GM18498 (cell line): ENCODE data around the gene DENND4A.
"Not testable (repeated sequence)": the region's sequence is repeated elsewhere in the genome, so short reads cannot be mapped to it uniquely, and the experiment has no call there.

Experiments
- ATAC-seq: cut with Tn5 transposase; IDR thresholded peaks from one replicate; pipeline ENCODE4 v1.9.1; 2021; ENCODE audit warnings: mild to moderate bottlenecking, moderate library complexity; ENCODE audit not compliant: unreplicated experiment

Gene DENND4A

GRCh38 chr15:65761210-65761926, 30.7 kb downstream of the DENND4A start:
- no peak for ATAC-seq

- no peak for ATAC-seq
Measured at GRCh38 chr15:65759441-65759840, 32.7 kb downstream of the DENND4A start.

- no peak for ATAC-seq
Measured at GRCh38 chr15:65758242-65758641, 33.9 kb downstream of the DENND4A start.

- ATAC-seq, result no peak
Measured at GRCh38 chr15:65757256-65757655, 34.8 kb downstream of the DENND4A start.

GRCh38 chr15:65752151-65752700, 39.9 kb downstream of the DENND4A start:
- no peak for ATAC-seq

GRCh38 chr15:65751431-65751830, 40.7 kb downstream of the DENND4A start:
- no peak for ATAC-seq

GRCh38 chr15:65747265-65747664, 44.8 kb downstream of the DENND4A start:
- ATAC-seq, result no peak

- no peak for ATAC-seq
Measured at GRCh38 chr15:65743637-65744252, 48.3 kb downstream of the DENND4A start.

- no peak for ATAC-seq
Measured at GRCh38 chr15:65740148-65740547, 51.9 kb downstream of the DENND4A start.

GRCh38 chr15:65738649-65739048, 53.4 kb downstream of the DENND4A start:
- no peak for ATAC-seq

GRCh38 chr15:65733599-65733998, 58.5 kb downstream of the DENND4A start:
- ATAC-seq, result not testable (repeated sequence)

GRCh38 chr15:65732698-65733097, 59.4 kb downstream of the DENND4A start:
- no peak for ATAC-seq

GRCh38 chr15:65731926-65732325, 60.2 kb downstream of the DENND4A start:
- ATAC-seq, result no peak

- no peak for ATAC-seq
Measured at GRCh38 chr15:65730549-65731172, 61.4 kb downstream of the DENND4A start.

GRCh38 chr15:65724464-65725215, 67.5 kb downstream of the DENND4A start:
- no peak for ATAC-seq

- no peak for ATAC-seq
Measured at GRCh38 chr15:65723876-65724275, 68.2 kb downstream of the DENND4A start.

- ATAC-seq, result no peak
Measured at GRCh38 chr15:65722191-65722590, 69.9 kb downstream of the DENND4A start.

GRCh38 chr15:65712415-65712814, 79.7 kb downstream of the DENND4A start:
- no peak for ATAC-seq

- no peak for ATAC-seq
Measured at GRCh38 chr15:65695081-65695480, 97.0 kb downstream of the DENND4A start.

GRCh38 chr15:65690778-65691177, 101.3 kb downstream of the DENND4A start:
- no peak for ATAC-seq

- ATAC-seq, result no peak
Measured at GRCh38 chr15:65690173-65690572, 101.9 kb downstream of the DENND4A start.
